HK-2 (cell line): ENCODE measurements around the gene MYOM3.
A peak's percentile ranks its signal among the peaks of the same experiment; 100 is the strongest.

Experiments used
- DNase-seq: peaks from one replicate; pipeline ENCODE4 v3.0.0-alpha.2; 2018; ENCODE audit not compliant: unreplicated experiment

MYOM3 gene

GRCh38 chr1:24114753-24115152 lies 2.8 kb upstream of the MYOM3 start:
- no peak for DNase-seq

GRCh38 chr1:24113641-24114033 lies 1.7 kb upstream of the MYOM3 start:
- no peak for DNase-seq

- no peak for DNase-seq
These were observed 506 bp downstream of the MYOM3 start for GRCh38 chr1:24111262-24111995.

GRCh38 chr1:24110642-24111261 lies 1.2 kb downstream of the MYOM3 start:
- DNase-seq, result no peak

- DNase-seq, result no peak
These were observed 2.1 kb downstream of the MYOM3 start for GRCh38 chr1:24109686-24110475.

- DNase-seq, result no peak
These were observed 2.8 kb downstream of the MYOM3 start for GRCh38 chr1:24109166-24109483.

GRCh38 chr1:24108334-24109165 lies 3.4 kb downstream of the MYOM3 start:
- peak; percentile 81 for DNase-seq

- peak; percentile 76 for DNase-seq
These were observed 4.3 kb downstream of the MYOM3 start for GRCh38 chr1:24107462-24108138.

GRCh38 chr1:24105368-24106160 lies 6.4 kb downstream of the MYOM3 start:
- no peak for DNase-seq

GRCh38 chr1:24104854-24105253 lies 7.1 kb downstream of the MYOM3 start:
- no peak for DNase-seq

GRCh38 chr1:24103879-24104278 lies 8.1 kb downstream of the MYOM3 start:
- DNase-seq, result no peak

- DNase-seq, result no peak
These were observed 8.5 kb downstream of the MYOM3 start for GRCh38 chr1:24103408-24103807.

GRCh38 chr1:24102961-24103360 lies 9.0 kb downstream of the MYOM3 start:
- DNase-seq, result no peak

- DNase-seq, result no peak
These were observed 9.9 kb downstream of the MYOM3 start for GRCh38 chr1:24101796-24102586.

GRCh38 chr1:24100945-24101737 lies 10.8 kb downstream of the MYOM3 start:
- no peak for DNase-seq

- DNase-seq, result no peak
These were observed 12.8 kb downstream of the MYOM3 start for GRCh38 chr1:24098943-24099638.

GRCh38 chr1:24098102-24098501 lies 13.8 kb downstream of the MYOM3 start:
- no peak for DNase-seq

GRCh38 chr1:24097663-24098062 lies 14.3 kb downstream of the MYOM3 start:
- DNase-seq, result no peak

- DNase-seq, result no peak
These were observed 15.2 kb downstream of the MYOM3 start for GRCh38 chr1:24096739-24097103.
